ENCODE measurements around the gene SGPP1.

- TF ChIP-seq CTCF (IDR thresholded peaks at IDR 0.05) (no peak), POLR2A (IDR thresholded peaks at IDR 0.05) (no peak)
These were observed 7.9 kb upstream of the SGPP1 start for GRCh38 chr14:63735720-63736119.
